Activated CD4-positive, alpha-beta T cell treated with anti-CD3 and anti-CD28 coated beads for 4 hours (primary cell): Measurements from ENCODE around the gene TEX22.

Experiments used
- DNase-seq, 2 donors: peaks; one replicate each; pipeline ENCODE4 v3.0.0-alpha.2; 2020

TEX22 gene

DNA sequence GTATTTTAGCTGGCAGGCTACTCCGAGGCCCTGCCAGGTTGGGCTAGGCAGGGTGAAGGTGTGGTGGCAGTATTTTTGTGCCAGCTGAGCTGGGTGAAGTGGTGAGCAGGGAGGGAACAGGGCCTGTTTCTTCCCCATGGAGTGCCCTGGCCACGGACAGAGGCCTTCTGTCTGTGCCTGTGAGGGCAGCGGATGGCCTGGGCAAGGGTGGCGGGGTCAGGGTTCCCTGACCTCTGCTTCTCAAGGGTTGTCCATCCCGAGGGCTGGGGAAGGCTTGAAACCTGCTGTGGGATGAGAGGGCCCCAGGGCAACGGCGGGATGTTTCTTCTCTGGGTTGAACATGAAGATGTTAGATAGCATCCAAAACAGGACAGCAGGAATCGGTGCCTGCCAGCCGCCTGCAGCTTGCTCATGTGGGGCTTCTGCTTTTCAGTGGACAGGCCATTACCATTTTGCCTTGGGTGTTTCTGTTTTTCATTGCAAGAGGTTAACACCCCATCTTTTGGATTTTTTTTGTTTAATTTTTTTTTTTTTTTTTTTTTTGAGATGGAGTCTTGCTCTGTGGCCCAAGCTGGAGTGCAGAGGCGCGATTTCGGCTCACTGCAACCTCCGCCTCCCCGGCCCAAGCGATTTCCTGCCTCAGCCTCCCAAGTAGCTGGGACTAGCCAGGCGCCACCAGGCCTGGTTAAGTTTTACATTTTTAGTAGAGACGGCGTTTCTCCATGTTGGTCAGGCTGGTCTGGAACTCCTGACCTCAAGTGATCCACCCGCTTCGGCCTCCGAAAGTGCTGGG lies 24.6 kb downstream of the TEX22 start:
- DNase-seq, result no peak

DNA sequence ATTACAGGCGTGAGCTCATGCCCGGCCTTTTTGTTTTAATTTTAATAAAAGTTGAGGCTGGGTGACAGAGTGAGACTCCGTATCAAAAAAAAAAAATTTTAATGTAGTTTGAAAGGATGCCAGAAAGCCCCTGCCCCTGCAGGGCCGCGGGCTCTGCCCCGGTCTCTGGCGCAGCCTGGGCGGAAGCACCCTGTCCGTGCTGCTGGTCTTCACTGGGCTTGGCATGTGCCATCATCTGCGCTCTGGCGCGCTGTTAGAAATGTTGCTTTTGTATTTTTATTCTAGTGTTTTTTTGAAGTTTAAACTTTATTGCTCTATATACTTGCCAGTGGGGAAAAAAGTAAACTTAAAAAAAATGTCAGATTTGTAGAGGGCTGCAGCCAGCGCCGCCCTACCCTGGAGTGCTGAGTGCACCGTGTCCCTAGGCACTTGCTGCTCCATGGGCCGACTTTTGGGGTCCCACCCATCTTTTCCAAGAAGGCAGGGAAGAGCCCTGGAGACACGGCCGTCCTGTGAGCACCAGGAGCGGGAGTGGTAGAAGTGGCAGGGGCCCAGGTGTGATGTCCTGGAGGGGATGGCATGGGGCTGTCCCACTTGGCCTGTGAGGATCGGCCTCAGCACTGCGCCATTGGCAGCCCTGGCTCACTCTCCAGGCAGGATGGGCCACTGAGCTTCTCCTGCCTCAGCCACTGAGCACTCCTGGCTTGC lies 25.3 kb downstream of the TEX22 start:
- DNase-seq, result no peak

DNA sequence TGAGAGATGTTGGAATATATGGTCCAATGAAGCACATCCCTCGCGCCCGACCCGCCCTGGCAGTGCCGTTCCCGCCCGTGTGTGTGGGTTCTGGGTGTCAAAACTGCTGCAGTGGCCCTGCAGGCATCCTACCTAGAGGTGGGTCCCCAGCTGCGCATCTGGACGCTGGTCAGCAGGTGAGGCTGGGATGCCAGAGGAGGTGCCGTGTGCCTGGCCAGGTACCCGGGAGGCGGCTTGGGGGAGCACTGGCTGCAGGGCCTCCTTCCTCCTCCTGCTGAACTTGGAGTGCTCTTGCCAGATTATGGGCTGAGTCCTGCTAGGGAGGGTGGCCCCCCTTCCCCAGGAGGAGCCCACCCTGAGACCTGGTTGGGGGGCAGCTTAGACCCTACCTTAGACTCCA lies 26.5 kb downstream of the TEX22 start:
- no peak for DNase-seq

DNA sequence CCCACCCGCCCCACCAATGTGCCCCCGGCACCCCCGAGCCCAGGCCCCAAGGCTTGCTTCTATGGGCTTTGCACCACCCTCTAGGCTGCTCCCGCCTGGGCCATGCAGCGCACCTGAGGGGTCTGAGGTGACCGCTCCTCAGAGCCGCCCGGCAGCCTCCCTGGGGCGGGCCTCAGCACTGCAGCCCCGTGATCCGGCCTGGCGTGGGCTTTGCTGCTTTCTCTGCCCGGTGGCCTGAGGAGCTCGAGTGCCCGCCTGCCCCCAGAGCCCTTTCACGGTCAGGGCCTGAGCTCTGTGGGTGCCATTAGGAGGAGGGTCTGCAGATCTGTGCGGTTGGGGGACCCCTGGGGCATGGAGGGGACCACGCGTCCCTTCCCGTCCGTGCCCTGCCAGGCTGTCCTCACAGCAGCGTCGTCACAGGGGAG lies 27.5 kb downstream of the TEX22 start:
- no peak for DNase-seq

DNA sequence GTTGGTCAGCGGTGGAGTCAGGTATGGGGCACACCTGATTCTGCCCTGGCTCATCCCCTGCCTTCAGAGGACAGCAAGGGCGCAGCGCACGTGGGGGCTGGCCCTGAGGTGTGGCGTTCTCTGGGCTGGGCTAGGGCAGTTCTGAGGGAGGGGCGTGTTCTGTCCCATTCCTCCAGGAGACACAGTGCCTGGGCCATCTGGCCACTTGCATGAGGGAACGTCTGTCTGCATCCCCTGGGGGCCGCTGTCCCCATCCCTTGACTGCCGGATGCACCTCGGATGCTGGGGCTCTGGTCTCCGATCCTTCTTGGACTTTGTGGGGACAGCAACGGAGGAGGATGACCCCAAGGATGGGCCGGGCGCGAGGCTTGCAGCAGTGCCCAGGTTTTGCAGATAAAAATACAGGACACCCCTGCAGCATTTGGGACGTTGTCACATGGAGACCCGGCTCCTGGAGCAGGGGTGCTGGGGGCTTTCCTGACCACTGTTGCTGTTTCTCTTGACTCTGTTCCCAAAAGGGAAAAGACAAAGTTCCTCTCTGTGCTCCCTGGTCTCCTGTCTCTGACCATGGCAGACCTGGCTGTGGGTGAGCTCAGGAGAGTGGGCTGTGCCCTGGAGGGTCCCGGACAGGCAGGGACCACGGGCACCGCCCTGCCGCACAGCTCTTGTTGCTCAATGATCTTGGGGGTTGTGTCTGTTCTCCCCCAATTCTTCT lies 28.2 kb downstream of the TEX22 start:
- DNase-seq, result no peak

DNA sequence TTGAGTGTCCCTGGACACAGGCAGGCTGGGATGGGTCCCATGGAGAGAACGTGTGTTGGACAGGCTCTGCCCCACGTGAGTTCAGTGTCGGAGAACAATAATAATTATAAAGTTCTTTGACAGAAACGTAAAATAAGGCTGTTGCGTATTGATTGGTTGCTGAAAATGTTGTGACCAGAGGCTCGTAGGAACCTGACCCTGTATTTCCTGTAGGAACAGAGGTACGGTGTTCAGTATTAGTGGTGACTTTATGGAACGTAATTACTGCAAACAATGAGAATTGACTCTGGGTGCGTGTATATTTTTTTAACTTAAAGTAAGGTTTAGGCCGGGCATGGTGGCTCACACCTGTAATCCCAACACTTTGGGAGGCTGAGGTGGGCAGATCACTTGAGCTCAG lies 29.1 kb downstream of the TEX22 start:
- DNase-seq, result no peak

DNA sequence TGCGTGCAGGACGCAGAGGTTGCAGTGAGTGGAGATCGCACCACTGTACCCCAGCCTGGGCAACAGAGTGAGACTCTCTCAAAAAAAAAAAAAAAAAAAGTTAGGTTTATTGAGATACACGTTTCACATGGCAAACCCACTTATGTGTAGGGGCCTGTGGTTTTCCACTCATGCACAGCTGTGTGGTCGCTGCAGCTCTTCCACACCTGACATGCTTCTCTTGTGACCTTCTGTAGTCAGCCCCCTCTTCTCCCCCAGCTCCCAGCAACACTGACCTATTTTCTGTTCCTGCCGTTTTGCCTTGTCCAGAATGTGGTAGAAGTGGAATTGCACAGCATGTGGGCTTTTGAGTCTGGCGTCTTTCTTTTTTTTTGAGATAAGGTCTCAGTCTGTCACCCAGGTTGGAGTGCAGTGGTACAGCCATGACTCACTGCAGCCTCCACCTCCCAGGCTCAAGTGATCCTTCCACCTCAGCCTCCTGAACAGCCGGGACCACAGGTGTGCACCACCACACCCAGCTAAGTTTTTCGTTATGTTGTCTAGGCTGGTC lies 29.7 kb downstream of the TEX22 start:
- DNase-seq, result no peak

DNA sequence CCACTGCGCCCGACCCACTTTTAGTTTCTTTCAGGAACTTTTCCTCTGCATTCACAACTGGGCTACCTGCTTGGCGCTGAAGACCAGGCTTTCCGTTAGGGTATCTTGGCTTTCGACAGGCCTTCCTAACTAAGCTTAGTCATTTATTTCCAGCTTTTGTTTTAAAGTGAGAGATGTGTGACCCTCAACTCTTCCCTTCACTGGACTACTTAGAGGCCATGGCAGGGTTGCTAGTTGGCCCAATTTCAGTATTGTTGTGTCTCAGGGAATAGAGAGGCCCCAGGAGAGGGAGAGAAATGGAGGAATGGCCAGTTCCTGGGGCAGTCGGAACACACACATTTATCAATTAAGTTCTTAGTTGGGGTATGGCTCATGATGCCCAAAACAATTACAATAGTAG lies 31.7 kb downstream of the TEX22 start:
- DNase-seq, result no peak

DNA sequence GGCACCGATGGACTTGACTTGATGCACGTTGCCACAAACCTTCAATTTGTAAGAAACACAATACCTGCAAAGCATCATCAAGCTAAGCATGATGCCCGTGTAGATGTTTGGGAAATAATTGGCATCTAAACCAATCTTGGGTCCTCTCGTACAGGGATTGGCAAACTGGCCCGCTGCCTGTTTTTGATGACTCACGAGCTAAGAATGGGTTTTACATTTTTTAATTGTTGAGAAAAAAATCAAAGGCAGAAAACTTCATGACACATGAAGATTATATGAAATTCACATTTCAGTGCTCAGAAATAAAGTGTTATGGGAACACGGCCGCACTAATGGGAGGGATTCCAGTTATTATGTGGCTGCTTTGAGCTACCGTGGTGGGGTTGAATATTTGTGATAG lies 32.2 kb downstream of the TEX22 start:
- no peak for DNase-seq

DNA sequence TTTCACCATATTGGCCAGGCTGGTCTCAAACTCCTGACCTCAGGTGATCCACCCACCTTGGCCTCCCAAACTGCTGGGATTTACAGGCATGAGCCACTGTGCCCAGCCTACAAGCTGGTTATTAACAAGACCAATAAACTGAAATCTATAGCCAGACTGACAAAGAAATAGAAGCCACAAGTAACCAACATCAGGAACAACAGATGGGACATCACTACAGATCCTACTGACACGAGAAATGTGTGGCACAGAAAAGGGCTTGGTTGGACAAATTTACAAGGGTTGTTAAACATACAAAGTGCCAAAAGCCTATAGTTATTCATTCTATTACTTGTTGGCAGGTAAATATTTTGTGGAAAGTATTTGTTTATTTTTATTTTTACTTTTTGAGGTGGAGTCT lies 32.9 kb downstream of the TEX22 start:
- DNase-seq, result no peak

DNA sequence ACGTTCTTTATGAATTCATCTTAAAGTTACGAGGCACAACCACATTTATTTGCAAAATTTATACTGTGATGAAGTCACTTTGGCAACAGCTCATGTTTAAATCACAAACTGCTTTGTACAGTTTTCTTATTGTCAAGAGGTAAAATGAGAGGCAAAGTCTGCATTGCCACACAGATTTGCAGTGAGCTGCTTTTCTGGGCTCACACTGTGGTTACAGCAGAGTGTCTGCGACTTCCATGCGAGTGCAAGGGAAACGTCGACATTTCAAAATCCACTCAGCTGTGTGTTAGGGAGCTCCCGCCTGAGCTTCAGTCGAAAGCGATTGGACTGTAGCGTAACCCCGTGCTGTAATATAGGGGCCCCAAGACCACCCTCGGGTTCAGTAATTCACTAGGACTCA lies 34.3 kb downstream of the TEX22 start:
- DNase-seq, result no peak

DNA sequence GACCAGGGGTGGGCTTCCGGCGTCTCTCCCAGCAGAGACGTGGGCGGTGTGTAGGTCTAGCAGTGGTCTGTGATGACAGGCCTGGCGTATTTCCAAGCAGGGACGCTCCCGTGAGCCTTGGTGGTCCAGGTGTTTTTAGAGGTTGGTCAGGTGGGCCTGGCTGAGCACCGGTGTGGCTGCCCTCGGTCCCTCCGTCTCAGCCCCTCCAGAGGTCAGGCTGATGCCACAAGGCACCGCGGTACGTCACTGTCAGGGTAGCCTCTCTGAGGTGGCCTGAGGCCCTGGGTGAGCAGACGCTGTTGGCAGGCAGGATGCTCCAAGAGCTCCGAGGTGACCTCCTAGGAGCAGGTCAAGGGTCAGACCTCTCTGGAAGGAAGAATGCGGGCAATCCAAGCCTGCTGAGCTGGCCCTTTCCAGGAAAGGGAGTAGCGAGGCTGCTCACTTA lies 34.8 kb downstream of the TEX22 start:
- DNase-seq, result no peak

DNA sequence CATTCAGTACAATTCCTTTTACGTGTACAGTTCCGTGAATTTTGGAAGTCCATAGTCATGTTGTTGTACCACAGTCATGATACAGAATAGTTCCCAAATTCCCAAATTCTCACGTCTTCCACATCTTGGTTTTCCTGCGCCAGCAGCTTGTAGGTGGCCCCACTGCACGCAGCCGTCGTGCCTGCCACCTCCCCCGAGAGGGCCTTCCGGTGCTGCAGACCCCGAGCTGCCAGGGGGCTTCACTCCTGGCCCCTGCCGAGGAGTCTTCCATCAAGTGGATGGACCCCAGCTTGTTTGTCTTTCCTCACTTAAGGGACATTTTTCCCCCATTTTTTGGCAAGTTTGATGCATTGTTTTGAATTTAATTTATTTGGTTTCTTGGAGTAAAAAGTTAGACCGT lies 38.1 kb downstream of the TEX22 start:
- DNase-seq, result no peak

DNA sequence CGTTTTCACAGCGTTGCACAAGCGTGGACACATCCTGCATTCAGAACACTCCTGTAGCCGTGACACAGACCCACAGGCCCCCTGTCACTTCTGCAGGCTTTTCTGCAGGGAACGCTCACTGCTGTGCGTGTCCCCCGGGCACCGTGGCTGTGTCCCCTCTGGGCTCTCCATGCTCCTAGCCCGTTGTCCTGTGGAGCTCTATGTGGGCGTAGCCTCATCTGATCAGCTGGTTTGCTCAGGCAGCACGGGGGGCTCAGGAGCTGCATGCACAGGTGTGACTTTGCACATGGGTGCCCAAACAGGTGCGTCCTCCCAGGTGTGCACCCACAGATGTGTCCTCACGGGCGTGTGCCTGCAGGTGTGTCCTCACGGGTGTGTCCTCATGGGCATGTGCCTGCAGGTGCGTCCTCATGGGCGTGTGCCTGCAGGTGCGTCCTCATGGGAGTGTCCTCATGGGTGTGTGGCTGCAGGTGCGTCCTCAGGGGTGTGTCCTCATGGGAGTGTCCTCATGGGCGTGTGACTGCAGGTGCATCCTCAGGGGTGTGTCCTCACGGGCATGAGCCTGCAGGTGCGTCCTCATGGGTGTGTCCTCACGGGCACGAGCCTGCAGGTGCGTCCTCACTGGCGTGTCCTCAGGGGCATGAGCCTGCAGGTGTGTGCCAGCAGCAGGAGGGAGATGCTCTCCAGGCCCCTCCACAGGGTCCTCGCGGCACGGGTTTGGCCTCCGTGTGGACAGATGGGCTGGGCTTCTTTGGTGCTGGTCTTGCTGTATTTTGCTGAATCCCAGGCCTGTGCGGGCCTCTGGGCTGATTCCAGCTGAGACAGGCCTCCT lies 38.8 kb downstream of the TEX22 start:
- DNase-seq, result no peak

DNA sequence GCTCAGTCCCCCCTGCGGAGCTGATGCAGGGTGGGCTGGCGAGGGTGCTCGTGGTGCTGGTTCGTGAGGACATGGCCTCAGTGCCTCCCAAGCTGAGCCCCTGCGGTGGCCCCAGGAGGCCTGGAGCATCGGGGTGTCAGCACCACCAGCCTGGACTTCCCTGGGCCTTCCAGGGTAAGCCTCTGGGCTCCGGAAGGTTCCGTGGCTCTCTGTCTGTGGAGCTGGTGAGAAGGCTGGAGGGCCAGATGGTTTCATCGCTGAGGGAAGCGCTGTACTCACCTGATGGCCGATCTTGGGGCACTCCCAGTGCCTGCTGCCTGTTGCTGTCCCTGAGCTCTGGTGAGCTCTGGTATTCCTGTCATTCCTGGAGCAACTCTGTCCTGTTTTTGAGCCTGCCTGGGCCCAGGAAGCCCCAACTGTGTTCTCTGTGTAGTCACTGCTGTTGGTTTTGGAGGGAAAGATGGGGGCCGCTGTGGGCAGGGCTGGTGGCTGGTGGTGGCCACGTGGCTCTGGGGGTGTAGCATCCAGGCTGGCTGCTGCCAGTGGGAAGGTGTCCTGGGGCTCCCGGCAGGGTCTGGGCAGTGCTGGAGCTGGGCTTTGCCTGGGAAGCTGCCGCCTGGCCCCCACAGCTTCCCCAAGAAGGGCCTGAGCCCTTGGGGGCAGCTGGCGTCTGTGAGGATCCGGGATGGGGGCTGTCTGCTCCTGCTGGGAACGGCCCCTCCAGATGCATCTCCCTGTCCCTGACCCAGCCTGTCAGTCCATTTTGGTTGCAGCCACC lies 39.6 kb downstream of the TEX22 start:
- DNase-seq, result no peak

DNA sequence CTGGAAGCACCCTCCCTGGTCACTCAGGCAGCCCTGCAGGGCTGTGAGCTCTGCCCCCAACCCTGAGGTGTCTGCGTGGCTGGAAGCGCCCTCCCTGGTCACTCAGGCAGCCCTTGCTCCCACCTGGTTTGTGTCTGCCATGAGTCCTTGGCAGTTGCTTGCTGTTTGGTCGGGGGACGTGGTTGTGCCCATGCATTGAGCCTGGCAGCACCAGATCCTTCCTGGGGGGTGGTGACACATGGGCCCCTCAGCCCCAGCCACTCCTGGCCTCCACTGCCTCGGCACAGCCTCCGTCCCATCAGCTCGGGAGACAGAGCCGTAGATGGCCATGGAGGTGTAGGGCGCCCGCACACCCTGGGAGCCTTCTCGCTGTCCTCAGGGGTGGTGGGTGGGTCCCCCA lies 40.8 kb downstream of the TEX22 start:
- DNase-seq, result no peak

DNA sequence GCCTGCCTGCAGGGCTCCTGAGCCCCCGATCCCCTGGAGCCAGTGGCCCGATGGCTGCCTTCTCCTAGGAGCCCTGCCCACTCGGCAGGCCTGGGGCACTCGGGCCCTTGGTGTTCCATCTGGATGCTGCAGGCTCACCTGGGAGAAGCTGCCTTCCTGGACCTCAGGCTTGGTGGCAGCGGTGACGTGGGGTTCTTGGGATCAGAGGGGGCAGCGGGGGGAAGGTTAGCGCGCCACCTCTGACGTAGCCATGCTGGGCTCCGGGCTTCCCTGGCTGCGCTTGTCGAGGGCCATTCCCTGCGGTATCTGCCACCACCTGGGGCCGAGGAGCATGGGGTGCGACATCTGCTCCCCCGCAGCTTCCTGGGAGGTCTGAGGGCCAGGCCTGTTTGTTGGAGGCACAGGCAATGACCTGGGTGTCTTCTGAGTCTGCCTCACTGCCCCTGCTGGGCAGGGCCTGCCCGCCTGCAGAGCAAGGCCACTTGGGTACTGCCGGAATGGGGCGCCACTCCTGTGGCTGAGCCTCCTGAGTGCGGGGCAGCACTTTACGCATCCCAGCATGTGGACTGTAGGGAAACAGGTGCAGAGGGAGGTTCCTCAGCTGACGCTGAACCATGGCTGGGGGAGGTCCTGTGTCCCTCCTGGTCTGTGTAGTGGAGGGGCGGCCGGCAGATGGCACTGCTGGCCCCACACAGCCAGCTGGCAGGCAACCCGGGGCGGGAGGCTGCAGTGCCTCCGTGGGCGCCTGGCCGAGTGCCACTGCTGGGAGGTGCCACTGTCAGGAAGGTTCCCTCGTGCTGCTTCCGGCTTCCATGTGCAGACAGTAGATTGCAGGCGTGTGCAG lies 41.6 kb downstream of the TEX22 start:
- DNase-seq, result no peak

DNA sequence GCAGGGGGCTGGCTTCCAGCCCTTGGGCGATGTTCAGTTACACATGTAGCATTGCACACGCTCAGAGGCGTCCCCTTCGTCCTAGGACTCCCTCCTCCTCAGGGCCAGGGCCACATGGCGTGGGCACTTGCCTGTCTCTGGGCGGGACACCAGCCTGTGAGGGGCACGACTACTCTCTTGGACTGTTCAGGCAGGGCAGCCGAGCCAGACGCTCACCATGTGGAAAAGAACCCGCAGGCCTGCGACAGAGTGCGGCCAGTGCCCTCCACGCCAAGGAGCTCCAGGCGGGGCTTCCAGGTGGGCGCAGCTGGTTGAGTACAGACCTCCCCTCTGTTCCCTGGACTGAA lies 42.2 kb downstream of the TEX22 start:
- DNase-seq, result no peak

DNA sequence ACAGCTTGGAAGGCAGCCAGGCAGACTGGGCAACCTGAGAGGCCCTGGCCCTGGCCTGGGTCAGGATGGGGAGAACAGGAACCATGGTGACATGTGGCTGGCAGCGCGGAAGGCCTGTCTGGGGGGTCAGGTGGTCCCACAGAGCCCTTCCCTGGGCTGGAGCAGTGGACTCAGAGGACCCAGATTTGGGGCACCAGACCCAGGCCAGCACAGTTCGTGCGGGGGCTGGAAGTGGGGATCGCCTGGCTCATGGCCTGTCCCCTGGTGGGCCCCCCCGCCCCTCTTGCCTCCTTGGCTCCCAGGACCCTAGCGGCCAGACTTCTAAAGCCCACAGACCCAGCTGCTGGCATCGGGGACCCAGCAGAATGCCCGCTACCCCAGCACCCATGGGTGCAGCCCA lies 42.7 kb downstream of the TEX22 start:
- no peak for DNase-seq

DNA sequence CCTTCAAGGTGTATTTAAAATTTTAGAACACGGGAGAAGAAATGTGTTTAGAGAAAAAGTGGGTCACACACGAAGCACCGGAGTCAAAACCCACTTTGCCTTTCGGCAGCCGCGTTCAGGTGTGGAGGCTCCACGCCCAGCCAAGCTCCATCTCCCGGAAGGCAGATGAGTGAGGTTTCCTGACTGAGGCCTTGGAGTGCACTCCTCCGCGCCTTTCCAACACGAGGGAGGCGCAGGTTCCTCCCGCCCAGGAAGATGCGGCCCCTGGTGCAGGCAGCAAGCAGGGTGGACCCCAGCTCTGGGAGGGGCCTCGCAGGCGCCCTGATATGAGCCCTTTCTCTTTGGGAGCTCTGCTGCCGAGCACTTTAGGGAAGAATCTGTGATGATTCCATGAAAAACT lies 43.8 kb downstream of the TEX22 start:
- no peak for DNase-seq

DNA sequence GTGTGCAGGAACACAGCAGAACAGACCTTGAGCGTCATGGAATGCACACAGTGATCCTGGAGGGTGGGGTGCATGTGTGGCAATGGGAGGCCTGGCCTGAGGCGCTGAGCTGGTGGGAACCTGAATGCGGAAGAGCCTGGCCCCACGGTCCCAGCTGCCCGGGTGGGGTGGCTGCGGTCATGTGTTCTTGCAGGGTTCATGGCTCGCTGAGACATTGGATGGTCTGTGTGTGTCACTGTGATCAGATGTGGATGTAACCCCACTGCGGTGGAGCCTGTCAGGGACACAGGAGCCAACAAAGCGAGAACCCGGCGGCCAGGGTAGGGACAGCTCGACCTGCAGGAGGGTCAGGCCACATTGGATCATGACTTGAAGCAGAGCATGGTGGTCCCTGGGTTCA lies 44.5 kb downstream of the TEX22 start:
- no peak for DNase-seq
